Stomach smooth muscle (tissue), 2 donors: ENCODE measurements around the gene INPP5A.

Experiments
- H3K27ac ChIP-seq: one replicate; pipeline ENCODE4 v1.7.0; 2013; ENCODE audit warnings: mild to moderate bottlenecking, low read length, inconsistent platforms
- H3K27me3 ChIP-seq, 2 donors: one replicate each; pipeline ENCODE4 v1.7.0; 2013; ENCODE audit warnings: low read length in 2 of 2; ENCODE audit not compliant: insufficient read depth in 2 of 2, control insufficient read depth in 1 of 2
- H3K36me3 ChIP-seq, 2 donors: one replicate each; pipeline ENCODE4 v1.7.0; 2013; ENCODE audit warnings: low read length in 2 of 2; ENCODE audit not compliant: control insufficient read depth in 2 of 2, insufficient read depth in 2 of 2
- H3K4me1 ChIP-seq: one replicate; pipeline ENCODE4 v1.7.0; 2013; ENCODE audit warnings: low read length; ENCODE audit not compliant: control insufficient read depth, insufficient read depth
- H3K4me3 ChIP-seq, 2 donors: one replicate each; pipeline ENCODE4 v1.7.0; 2013; ENCODE audit warnings: low read length in 2 of 2
- H3K9ac ChIP-seq, 2 donors: one replicate each; pipeline ENCODE4 v1.7.0; 2013; ENCODE audit warnings: low read length in 2 of 2, mild to moderate bottlenecking in 1 of 2
- H3K9me3 ChIP-seq, 2 donors: one replicate each; pipeline ENCODE4 v1.7.0; 2013; ENCODE audit warnings: low read length in 2 of 2; ENCODE audit not compliant: control insufficient read depth in 2 of 2
- donor health status: healthy.
- donor health status: Pancreatic carcinoma.

INPP5A gene

DNA sequence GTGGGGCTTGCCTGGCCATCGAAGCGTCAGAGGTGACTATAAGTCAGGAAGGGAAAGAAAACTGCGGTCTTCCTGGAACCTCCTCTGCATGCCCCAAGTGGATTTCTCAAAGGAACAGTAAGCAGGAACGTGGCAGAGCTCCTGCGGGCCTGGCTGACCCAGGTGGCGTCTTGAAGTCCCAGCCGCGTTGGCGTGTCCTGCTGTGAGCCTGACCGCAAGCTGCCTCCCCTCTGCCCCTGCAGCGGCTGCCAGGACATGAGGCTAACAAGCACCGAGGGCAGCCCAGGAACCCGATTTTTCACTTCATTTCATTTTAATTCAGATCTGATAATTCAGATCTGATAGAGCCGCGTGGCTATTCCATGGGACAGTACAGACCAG lies 193.0 kb downstream of the INPP5A start:
- no peaks in the 10 kb centered on the region for H3K27me3 ChIP-seq
- H3K4me1 ChIP-seq: no peaks in the 10 kb centered on the region
- peaks cover 11 to 31% of the 10 kb centered on the region in 2 donors for H3K36me3 ChIP-seq
- no peak overlapping the region for H3K27ac ChIP-seq
- H3K9me3 ChIP-seq: no peaks in the 10 kb centered on the region
- H3K9ac ChIP-seq: no peak overlapping the region
- no peak overlapping the region for H3K4me3 ChIP-seq

DNA sequence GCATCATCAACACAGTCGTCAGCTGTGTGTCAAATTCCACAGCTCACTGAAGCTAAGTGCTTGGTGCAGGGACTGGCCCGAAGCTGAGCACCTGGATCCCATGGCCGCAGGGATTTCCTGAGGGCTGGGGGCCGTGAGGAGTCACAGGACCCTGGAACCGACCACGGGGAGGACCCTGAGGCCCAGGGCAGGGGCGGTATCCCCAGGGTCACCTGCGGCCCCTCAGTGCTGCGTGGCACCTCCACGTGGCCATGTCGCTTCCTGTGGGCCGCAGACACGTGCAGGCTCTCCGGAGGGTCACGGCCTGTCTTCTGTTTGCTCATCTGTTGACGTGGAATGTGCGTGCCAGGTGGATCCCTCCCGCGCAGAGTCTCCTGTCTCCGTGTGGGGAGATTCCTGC lies 194.9 kb downstream of the INPP5A start:
- Histone ChIP-seq H3K4me3 (no peak overlapping the region), H3K27ac (no peak overlapping the region), H3K9ac (no peak overlapping the region), H3K4me1 (peaks cover 2% of the 10 kb centered on the region), H3K36me3 (peaks cover 10 to 26% of the 10 kb centered on the region in 2 donors), H3K9me3 (no peaks in the 10 kb centered on the region), H3K27me3 (no peaks in the 10 kb centered on the region)

DNA sequence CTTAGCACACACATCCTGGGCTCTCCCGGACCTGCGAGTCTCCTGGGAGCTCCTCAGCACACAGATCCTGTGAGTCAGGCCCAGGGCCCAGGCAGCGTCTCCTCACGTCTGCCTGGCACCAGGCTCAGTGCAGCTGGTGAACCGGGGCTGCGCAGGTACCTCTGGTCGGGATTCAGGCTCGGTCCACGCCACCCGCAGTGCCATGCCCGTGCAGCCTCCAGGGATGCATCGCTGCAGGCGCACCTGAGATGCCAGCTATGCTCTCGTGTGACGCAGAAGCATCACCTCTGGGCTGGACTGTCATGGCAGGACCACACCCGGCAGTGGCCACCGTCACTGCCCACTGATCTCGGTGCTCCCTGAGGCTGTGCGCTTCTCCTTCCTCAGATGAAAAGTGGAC lies 196.3 kb downstream of the INPP5A start:
- H3K27me3 ChIP-seq: no peaks in the 10 kb centered on the region
- H3K9me3 ChIP-seq: no peaks in the 10 kb centered on the region
- H3K4me3 ChIP-seq: no peak overlapping the region
- no peak overlapping the region for H3K9ac ChIP-seq
- peaks cover 3 to 19% of the 10 kb centered on the region in 2 donors for H3K36me3 ChIP-seq
- peaks cover 2% of the 10 kb centered on the region for H3K4me1 ChIP-seq
- no peak overlapping the region for H3K27ac ChIP-seq

DNA sequence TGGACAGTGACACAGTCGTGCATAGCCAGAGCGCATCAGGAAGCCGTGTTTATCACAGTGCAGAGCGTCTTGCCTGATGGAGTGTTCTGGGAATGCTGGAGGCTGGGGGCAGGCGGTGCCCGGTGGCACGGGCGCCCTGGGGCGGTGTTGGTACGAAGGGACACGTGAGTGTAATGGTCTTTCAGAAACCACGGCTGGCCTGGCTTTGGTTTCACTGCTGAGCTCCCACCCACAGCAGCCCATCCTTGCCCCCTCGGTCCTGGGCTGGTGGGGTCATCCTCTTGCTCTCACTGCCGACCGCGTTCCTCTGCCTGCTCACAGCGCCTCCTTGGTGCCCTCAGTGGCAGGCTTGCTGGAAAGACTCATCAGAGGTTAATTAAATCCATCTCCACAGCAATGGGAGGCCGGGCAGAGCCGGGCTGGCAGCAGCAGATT lies 197.8 kb downstream of the INPP5A start:
- H3K9ac ChIP-seq: no peak overlapping the region
- no peaks in the 10 kb centered on the region for H3K9me3 ChIP-seq
- H3K4me3 ChIP-seq: no peak overlapping the region
- peaks cover 3 to 16% of the 10 kb centered on the region in 2 donors for H3K36me3 ChIP-seq
- peaks cover 2% of the 10 kb centered on the region for H3K4me1 ChIP-seq
- H3K27ac ChIP-seq: no peak overlapping the region
- no peaks in the 10 kb centered on the region for H3K27me3 ChIP-seq

DNA sequence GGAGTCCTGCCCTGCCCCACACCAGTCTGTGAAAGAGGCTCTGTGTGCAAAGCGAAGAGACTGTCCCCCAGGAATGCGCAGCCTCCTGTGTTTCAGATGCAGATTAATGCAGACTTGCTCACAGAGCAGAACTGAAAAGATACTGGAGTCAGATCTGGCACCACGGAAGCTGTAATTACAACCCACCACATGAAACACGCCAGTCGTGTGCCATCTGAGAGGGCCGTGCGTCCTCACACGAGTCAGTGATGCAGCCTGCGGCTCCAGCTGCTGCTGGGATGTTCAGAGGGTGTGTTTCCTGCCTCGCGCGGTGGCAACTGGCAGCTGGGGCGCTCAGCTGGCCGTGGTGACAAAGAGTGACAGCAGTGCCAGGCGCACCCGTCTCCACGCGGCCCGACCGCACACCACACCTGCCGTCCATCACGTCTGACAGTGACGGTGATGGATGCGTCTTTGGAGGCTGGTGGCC lies 198.4 kb downstream of the INPP5A start:
- no peaks in the 10 kb centered on the region for H3K27me3 ChIP-seq
- no peak overlapping the region for H3K27ac ChIP-seq
- H3K9me3 ChIP-seq: no peaks in the 10 kb centered on the region
- peaks cover 2% of the 10 kb centered on the region for H3K4me1 ChIP-seq
- H3K4me3 ChIP-seq: no peak overlapping the region
- no peak overlapping the region for H3K9ac ChIP-seq
- H3K36me3 ChIP-seq: peaks cover 3 to 14% of the 10 kb centered on the region in 2 donors

DNA sequence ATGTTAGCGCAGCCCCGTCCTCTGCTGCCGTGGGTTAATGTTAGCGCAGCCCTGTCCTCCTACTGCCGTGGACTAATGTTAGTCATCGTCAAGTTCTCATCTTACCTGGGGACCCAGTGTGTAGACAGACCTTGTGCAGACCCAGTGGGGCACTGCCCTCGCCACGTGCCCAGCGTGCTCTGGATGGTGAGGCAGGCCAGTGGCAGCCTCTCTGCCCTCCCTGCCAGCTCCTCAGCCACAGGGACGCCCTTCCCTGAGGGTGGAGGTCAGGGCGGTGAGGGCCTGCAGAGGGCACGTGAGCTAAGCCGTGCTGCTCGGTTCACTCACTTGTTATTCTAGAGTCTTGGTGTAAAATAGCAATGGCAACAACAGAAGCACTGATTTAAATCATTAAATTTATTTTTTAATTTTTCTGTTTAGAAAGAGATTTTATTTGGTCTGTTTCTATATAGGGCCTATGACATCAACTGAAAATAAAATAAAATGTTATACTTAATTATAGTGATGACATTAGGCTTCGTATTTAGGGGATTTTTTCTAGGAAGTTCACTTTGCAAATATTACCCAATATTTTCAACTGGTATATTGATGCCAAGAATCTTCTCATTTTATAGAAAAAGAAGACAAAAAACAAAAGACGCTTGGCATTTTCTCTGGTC lies 199.9 kb downstream of the INPP5A start:
- Histone ChIP-seq H3K27ac (no peak overlapping the region), H3K36me3 (peaks cover 3 to 18% of the 10 kb centered on the region in 2 donors), H3K27me3 (no peaks in the 10 kb centered on the region), H3K9me3 (no peaks in the 10 kb centered on the region), H3K4me1 (peaks cover 2% of the 10 kb centered on the region), H3K9ac (no peak overlapping the region), H3K4me3 (no peak overlapping the region)

DNA sequence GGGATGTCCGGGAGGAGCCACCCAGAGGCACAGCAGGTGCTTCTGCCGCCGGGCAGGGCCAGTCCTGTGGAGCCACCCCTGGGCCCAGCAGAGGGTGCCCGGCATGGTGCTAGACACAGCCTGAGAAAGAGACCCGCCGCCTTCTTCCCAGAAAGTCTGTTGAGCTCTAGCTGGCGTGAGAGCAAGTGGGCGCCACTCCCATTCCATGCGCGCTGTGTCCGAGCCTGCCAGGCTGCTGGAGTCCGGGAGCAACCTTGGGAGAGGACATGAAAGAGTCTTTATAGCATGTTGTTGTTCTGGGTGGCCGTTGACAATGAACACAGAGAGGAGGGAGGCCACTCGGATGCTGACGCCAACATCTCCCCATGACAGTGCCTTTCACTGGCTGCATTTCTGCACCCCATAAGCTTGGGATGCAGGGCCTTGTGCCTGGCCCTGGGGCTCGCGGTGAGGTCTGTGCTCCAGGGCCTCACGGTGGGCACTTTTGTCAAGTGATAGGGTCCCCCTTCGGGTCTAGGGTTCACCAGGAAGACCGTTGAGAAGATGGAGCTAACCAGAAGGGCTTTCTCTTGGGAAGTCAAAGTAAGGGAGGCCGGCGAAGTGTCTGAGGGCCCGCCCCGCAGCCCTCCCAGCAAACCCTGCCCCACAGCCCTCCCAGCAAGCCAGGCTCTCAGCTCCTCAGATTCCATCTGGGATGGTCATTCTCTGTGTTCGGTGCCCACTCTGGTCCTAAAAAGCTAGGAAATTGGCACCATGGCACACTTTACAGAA lies 201.1 kb downstream of the INPP5A start:
- Histone ChIP-seq H3K27ac (no peak overlapping the region), H3K9ac (no peak overlapping the region), H3K9me3 (no peaks in the 10 kb centered on the region), H3K4me1 (peaks cover 2% of the 10 kb centered on the region), H3K4me3 (no peak overlapping the region), H3K36me3 (peaks cover 0 to 16% of the 10 kb centered on the region in 2 donors), H3K27me3 (no peaks in the 10 kb centered on the region)

DNA sequence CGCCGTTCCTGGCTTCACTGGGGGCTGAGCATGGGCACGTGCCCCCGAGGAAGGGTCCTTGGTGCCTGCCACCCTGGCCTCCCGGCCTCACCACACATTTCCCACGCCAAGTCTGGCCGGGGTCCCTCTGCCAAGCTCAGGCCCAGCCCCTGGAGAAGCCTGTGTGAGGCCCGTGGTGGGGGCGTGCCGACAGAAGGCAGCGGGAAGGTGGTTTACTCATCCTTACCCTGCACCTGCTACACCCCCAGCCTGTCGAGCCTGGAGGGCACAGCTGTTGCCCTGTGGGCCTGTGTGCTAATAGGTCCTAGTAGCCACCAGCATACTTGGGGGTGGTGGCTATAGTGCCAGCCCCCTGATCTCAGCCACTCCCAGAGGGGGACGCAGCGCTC lies 201.6 kb downstream of the INPP5A start:
- H3K27ac ChIP-seq: no peak overlapping the region
- H3K9ac ChIP-seq: no peak overlapping the region
- no peak overlapping the region for H3K4me3 ChIP-seq
- H3K36me3 ChIP-seq: peaks cover 0 to 10% of the 10 kb centered on the region in 2 donors
- H3K27me3 ChIP-seq: no peaks in the 10 kb centered on the region
- peaks cover 2% of the 10 kb centered on the region for H3K4me1 ChIP-seq
- no peaks in the 10 kb centered on the region for H3K9me3 ChIP-seq

DNA sequence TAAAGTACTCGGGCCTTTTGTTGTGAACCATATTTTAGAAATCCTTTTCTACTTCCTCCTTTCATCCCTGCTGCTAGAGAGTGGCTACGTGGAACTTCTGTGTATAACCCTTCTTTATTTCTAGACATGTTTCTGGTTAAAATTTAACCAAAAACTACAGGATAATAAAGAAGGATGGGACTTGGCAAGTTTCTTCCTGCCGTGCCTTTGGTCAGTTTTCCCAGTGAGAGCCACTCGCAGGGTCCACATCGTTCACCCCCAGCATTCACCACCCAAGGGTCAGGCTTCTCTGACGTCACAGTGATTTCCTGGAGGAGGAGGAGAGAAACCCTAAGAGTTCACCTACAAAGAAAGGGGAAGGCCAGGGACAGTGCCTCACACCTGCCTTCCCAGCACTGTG lies 203.0 kb downstream of the INPP5A start:
- Histone ChIP-seq H3K4me1 (peaks cover 2% of the 10 kb centered on the region), H3K9me3 (no peaks in the 10 kb centered on the region), H3K4me3 (no peak overlapping the region), H3K27me3 (no peaks in the 10 kb centered on the region), H3K36me3 (peaks cover 0 to 8% of the 10 kb centered on the region in 2 donors), H3K27ac (no peak overlapping the region), H3K9ac (no peak overlapping the region)

DNA sequence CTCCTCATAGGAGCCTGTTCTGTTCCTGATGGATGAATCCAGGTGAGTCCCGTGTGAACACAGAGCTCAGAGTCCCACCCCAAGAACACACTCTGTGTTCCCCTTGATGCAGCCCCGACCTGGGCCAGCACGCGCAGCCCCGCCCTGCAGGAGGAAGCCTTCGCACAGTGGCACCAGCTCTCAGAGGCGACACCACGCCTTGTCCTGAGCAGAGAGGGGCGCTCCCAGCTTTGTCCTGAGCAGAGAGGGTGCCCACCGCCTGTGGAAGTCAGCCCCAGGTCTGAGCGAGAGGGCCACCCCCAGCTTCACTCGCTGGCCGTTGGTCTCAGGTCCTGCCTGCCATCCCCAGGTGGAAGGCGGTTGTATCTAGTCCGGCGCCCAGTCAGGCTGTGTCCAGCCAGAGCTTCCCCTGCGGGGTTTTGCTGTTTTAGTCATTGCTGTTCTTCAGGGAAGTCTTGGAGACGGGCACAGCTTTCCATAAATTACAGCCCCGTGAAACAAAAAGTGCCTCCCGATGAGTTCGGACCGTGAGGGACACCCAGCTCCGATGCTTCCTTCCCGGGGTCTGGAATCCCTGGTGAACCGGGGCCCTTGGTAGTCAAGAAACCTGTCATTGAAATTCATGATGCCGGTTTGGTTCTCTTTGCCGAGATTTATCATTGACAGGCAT lies 204.7 kb downstream of the INPP5A start:
- Histone ChIP-seq H3K4me3 (no peak overlapping the region), H3K27ac (no peak overlapping the region), H3K36me3 (peaks cover 0 to 5% of the 10 kb centered on the region in 2 donors), H3K4me1 (peaks cover 3% of the 10 kb centered on the region), H3K9ac (no peak overlapping the region), H3K27me3 (no peaks in the 10 kb centered on the region), H3K9me3 (no peaks in the 10 kb centered on the region)
